ENCODE results near the gene MYO3A. TPM values are rescaled to one million over a fixed set of nuclear protein-coding genes. Genes with fewer than 3 reads are reported as not detected.

The MYO3A gene
- total RNA-seq, 2 donors from 2014 or later: 0.08 to 1.0 TPM

DNA sequence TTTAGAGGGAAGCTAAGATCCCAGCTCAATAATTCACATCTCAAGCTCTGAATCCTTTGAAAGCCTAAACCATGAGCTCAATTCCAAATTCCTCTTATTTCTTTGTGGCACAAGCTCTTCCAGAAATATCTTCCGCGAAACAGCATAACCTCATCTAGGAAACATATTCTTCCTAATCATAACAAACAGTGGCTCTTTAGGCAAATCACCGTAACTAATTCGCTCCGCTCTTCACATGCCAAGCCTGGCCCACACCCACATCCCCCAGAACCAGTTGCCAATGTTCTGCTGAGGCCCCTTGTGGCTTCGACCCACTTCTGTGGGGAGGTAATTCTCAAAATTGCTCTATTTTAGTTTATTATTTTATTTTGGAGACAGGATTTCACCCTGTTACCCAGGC lies 301.7 kb downstream of the MYO3A start:
- ATAC-seq (no peak), DNase-seq (no peak)
- intact Hi-C loops (cut with DNase I, micrococcal nuclease): no loop called here

DNA sequence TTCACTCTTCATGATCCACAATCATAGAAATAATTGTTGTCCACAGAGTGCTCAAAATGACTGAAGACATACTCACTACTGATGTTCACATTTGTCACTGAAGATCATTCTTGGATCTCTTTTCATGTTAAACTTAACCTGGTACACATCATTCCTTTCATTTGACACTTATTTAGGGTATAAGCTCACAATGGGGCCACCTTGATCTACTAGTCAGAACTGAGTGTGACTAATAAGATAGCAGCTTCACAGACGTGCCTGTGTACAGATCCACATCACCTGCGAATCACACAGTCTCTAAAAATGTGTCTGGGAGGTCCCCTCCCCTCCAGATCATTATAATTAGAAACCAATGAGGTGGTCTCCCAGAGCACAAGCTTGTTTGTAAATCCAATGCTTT lies 304.3 kb downstream of the MYO3A start:
- ATAC-seq (no peak), DNase-seq (no peak)
- intact Hi-C loops (cut with DNase I, micrococcal nuclease): no loop called here

DNA sequence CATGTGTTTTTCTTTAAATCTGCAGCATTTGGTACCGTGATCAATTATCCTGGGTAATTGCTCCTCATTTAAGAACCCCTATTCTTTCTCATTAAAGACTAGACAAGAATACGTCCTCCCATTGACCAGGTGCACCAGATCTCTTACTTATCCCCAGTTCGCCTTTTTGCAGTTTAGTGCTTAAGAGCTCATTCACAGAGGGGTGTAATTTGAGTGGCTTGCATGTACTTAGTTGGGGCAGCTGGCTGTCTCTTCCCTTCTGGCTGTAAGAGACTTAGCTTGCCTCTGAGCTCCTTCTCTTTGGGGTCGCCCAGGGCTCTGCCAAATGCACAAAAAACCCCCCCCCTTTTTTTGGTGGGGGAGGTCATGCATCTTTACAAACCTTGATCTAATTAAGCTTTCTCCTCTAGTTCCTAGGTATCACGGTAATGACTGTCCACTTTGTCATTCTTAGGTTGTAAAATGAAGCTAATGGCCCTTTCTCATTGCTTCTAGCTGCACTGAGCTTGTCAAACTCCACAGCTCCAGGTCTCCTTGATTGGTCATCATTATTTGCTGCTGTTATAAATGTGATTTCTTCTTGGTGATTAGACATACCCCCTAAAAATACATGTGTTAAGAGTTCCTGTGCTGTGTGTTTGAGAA lies 308.8 kb downstream of the MYO3A start:
- no peak for ATAC-seq
- DNase-seq: no peak
- intact Hi-C loops (cut with DNase I, micrococcal nuclease): no loop called here

DNA sequence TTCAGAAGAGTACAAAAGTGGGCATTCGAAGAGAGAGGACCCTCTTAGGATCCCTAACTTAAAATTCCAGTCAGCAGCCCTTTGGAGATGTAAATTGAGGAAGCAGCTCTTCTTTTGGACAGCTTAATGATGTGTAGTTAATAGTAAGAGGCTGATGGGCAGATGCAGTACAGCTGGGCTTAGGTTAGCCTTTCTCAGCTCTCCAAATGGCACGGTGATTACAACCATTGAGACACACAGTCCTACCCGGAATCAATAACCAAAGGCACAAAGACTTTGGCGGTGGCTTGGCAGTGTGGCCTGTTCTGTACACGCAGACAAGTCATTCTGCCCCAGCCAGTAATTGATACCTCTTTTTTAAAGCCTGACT lies 309.3 kb downstream of the MYO3A start:
- no peak for ATAC-seq
- intact Hi-C loops (cut with DNase I, micrococcal nuclease): no loop called here
- DNase-seq: no peak

DNA sequence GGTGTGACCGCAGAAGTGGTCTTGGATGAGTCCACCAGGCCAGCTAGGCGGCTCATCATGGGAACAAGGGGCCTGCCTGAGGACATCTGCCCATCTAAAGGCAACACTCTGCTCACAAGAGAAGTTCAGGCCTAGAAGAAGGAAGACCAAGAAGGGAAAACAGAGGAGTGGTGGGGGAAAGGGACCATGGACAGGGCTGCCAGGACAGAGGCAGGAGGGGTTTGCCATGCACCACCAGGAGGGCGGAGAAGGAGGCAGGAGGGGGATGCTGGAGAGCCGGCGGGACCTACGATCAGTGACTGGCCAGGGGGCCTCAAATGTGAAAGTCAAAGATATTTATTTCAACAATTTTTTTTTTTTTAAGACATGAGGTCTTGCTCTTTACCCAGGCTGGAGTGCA lies 315.7 kb downstream of the MYO3A start:
- no peak for ATAC-seq
- intact Hi-C loops (cut with DNase I, micrococcal nuclease): no loop called here
- no peak for DNase-seq

DNA sequence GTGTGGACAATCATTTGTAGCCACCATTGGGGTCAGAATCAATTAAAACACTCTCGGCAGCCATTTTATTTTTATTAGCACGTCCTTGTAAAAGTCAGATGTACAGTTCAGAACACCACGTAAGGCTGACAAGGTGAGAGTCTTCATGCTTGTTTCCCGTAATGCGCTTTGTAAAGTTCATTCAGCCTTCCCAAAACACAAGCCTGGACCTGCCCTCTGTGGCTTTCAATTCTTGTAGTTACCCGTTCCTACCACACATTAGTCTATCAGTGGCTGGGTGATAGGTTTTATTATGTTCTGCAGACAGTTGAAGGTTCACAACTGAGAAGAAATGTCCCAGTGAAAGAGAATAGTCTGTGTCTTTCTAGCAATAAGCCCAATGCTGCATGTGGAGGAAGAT lies 317.9 kb downstream of the MYO3A start:
- ATAC-seq (no peak), DNase-seq (no peak)
- intact Hi-C loops (cut with DNase I, micrococcal nuclease): no loop called here

DNA sequence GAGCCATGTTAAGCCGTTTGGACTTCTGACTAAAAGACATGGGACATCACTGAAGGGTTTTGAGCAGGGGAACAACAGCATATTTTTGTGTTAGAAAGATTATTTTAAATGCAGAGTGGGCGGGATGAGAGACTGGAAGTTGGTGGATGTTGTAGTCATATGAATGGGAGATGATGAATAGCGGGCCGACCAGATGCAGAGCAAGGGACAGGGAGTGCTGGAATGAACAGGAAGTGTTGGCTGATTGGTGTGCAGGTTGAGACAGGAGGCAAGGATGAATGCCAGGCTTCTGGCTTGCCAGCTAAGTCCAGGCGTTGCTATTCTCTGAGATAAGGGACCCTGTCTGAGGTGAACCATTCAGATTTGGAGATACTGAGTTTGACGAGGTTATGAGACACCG lies 320.6 kb downstream of the MYO3A start:
- intact Hi-C loops (cut with DNase I, micrococcal nuclease): no loop called here
- ATAC-seq: no peak

DNA sequence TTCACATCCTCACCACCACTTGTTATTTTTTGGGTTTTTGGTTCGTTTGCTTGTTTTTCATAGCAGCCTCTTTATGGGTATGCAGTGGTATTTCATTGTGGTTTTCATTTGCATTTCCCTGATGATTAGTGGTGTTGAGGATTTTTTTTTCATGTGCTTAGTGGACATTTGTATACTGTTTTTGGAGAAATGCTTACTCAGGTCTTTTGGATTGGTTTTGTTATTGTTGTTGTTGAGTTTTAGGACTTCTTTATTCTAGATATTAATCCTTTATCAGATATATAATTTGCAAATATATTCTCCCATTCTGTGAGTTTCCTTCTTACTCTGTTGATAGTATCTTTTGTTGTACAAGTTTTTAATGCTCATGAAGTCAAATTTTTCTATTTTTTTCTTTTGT lies 325.3 kb downstream of the MYO3A start:
- intact Hi-C loops (cut with DNase I, micrococcal nuclease): no loop called here
- DNase-seq (no peak), ATAC-seq (no peak)

More for the DNA sequence above, 320.6 kb downstream of the MYO3A start:
- no peak for DNase-seq

Data from left colon (tissue), 2 donors.